Activated CD4-positive, alpha-beta memory T cell treated with anti-CD3 and anti-CD28 coated beads for 36 hours (primary cell): ENCODE results near the gene ZCWPW2. TPM values are rescaled to one million over a fixed set of nuclear protein-coding genes. Genes with fewer than 3 reads are reported as not detected.

Experiments
- CTCF ChIA-PET: fragments of 350-600 bp; sonication (Branson Sonifier 250); formaldehyde crosslinking; loops from one replicate; lab custom pipeline; 2021; ENCODE audit warnings: antibody characterized with exemption, inconsistent platforms; lab: Charles Lee
- POLR2A ChIA-PET: fragments of 350-600 bp; sonication (Branson Sonifier 250); formaldehyde crosslinking; loops from one replicate; lab custom pipeline; 2021; ENCODE audit warnings: antibody characterized with exemption; lab: Charles Lee
- DNase-seq: peaks from one replicate; pipeline ENCODE4 v3.0.0-alpha.2; 2020
- H3K27ac Mint-ChIP-seq: one replicate; pipeline ENCODE4 v1.8.0; 2021; ENCODE audit warnings: mixed read lengths
- H3K27me3 Mint-ChIP-seq: one replicate; pipeline ENCODE4 v1.8.0; 2021; ENCODE audit warnings: mixed read lengths
- H3K36me3 Mint-ChIP-seq: one replicate; pipeline ENCODE4 v1.8.0; 2021; ENCODE audit warnings: mixed read lengths
- H3K4me1 Mint-ChIP-seq: one replicate; pipeline ENCODE4 v1.8.0; 2021; ENCODE audit warnings: low read depth, mixed read lengths
- H3K4me3 Mint-ChIP-seq: one replicate; pipeline ENCODE4 v1.8.0; 2021; ENCODE audit warnings: mild to moderate bottlenecking, mixed read lengths
- H3K9me3 Mint-ChIP-seq: one replicate; pipeline ENCODE4 v1.8.0; 2021; ENCODE audit warnings: mixed read lengths
- intact Hi-C: fragments of 100-400 bp; cut with micrococcal nuclease; formaldehyde crosslinking; loops from one replicate; pipeline ENCODE4 v1.15.1; 2023
- total RNA-seq, 2 experiments: library from RNA; stranded (reverse); gene quantifications; one replicate each; pipeline ENCODE4 v1.2.3, GENCODE V29; 2021

ZCWPW2 gene
- total RNA-seq, 2 experiments from 2014 or later = 0.39 to 0.43 TPM

DNA sequence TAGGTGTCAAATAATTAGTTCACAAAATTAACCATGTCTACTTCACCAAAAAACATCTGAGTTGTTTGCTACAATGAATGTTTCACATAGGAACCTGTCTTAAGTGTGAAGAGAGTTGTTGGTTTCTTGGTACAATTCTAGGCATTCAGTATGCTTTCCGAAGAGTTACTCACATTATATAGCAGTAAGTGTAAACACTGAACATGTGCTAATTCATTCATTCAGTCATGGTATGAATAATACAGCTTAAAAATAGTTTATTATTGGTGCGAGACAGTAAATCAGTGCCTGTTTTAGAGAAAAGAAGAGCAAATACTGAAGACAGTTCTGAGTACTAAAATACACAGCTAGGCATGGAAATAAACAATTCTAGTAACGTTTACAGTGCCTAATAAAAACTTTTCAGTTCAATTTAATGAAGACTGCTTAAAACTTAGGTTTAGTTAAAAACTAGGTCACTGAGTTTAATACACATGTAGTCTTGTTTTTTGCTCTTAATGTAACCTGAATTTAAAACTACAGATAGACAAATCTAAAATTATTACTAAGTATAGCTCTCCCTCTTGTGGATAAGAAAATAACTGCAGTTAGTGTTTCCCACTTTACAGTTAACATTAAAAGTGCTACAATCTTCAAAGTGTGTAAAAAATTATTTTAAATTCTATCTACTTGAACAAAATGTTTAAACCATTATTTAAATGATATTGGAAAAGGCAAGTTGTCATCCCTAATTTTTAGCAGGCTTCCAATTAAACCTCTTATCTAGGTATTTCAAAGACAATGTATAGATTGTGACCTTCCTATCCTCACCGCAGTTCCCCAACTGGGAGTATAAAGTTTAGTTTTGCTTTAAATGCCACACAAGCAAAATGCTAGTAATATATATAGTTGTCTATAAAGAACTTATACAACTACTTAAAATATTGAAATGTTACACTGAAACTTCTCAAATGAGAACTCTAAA, 20.1 kb upstream of the ZCWPW2 start:
- Mint-ChIP-seq H3K36me3 (peaks cover 13% of the 10 kb centered on the region), H3K4me3 (no peak overlapping the region), H3K27me3 (no peaks in the 10 kb centered on the region), H3K4me1 (peaks cover 18% of the 10 kb centered on the region), H3K27ac (no peak overlapping the region), H3K9me3 (no peaks in the 10 kb centered on the region)
- CTCF ChIA-PET = interaction anchor here (0.6 to 5.6 kb wide), 27 partner anchors 8 to 696 kb away, joined by 3 to 89 read pairs (median 4); partner anchors contain the start of genes AZI2, EOMES and ZCWPW2
- no peak for DNase-seq
- POLR2A ChIA-PET = interaction anchor here (1.2 kb wide), 1 partner anchor 20 kb away, joined by 4 read pairs; the partner anchor contains the start of genes AZI2 and ZCWPW2
- intact Hi-C loops = loop anchor here (1.0 to 5.0 kb wide), 4 partner anchors 42 to 616 kb away; no protein-coding TSS in a partner anchor

DNA sequence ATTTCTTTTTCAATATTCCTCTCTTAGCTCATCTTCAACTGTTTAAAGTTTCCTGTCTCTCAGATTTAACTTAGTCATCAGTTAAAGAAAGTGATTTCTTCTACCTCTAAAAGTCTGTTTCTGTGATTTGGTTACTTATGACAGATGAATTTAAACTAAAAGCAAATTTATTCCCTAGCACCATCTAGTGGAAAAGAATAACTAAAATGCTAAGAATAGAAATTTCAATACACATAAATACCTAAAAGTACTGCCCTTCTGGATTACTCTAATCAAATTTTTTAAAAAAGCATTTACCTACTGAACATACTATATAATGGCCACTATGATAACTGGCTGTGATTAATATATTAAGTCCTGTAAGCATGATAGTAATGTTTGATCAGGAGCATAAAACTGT, 14.0 kb upstream of the ZCWPW2 start:
- ChIA-PET POLR2A (no interaction called here), CTCF (interaction anchor here (1.1 to 4.2 kb wide), 2 partner anchors 10 to 623 kb away, joined by 4 to 23 read pairs; no protein-coding TSS in a partner anchor)
- no peak for DNase-seq
- H3K36me3 Mint-ChIP-seq = peaks cover 5% of the 10 kb centered on the region
- H3K4me3 Mint-ChIP-seq = no peak overlapping the region
- H3K4me1 Mint-ChIP-seq = peaks cover 5% of the 10 kb centered on the region
- intact Hi-C loops = no loop called here
- no peaks in the 10 kb centered on the region for H3K27me3 Mint-ChIP-seq
- no peak overlapping the region for H3K27ac Mint-ChIP-seq
- H3K9me3 Mint-ChIP-seq = no peaks in the 10 kb centered on the region

DNA sequence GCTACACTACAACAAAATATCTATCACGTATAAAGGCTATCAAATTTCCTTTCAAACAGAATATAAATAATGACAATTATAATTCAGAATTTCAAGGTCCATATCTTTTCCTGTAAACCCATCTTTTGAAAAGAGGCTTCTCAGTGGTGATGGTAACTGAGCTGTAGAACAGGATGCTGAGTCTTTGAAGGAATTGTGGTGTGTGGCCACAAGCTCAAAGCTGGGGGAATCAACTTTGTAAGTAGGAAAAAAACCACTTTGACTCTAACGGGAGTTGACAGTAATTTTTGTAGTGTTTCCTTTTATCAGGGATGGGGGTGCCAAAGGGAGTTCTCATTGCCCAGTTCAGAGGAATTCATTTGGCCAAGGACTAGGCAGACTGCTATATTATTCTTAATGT, 13.3 kb upstream of the ZCWPW2 start:
- no peaks in the 10 kb centered on the region for H3K9me3 Mint-ChIP-seq
- POLR2A ChIA-PET = interaction anchor here (1.1 kb wide), 1 partner anchor 13 kb away, joined by 4 read pairs; the partner anchor contains the start of genes AZI2 and ZCWPW2
- CTCF ChIA-PET = interaction anchor here (1.0 to 4.2 kb wide), 3 partner anchors 9 to 623 kb away, joined by 3 to 23 read pairs (median 3); no protein-coding TSS in a partner anchor
- H3K36me3 Mint-ChIP-seq = peaks cover 8% of the 10 kb centered on the region
- H3K4me1 Mint-ChIP-seq = peaks cover 5% of the 10 kb centered on the region
- no peaks in the 10 kb centered on the region for H3K27me3 Mint-ChIP-seq
- H3K4me3 Mint-ChIP-seq = no peak overlapping the region
- DNase-seq = no peak
- intact Hi-C loops = no loop called here
- no peak overlapping the region for H3K27ac Mint-ChIP-seq

DNA sequence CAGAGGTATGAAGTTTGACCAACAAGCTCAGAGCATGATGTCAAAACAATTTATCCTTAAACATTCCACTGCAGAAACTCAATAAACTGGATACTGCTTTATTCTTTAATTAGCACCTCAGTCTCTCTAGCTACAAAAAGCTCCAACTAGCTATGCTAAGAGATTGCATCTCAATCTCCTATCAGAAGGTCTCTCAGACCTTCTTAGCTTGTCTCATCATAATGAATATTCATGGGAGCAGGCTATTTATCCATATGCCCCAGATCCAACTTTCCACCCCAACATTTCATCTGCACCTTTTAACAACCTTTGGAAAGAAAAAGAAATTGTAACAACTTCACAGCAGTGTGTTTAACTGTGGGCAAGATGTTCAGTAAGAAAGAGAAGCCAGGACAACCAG, 11.3 kb upstream of the ZCWPW2 start:
- CTCF ChIA-PET = interaction anchor here (0.8 to 4.2 kb wide), 5 partner anchors 9 to 625 kb away, joined by 3 to 23 read pairs (median 4); partner anchors contain the start of genes AZI2 and ZCWPW2
- Mint-ChIP-seq H3K4me3 (no peak overlapping the region), H3K36me3 (peaks cover 8% of the 10 kb centered on the region), H3K4me1 (peaks cover 11% of the 10 kb centered on the region), H3K27ac (no peak overlapping the region), H3K27me3 (no peaks in the 10 kb centered on the region), H3K9me3 (no peaks in the 10 kb centered on the region)
- intact Hi-C loops = no loop called here
- no peak for DNase-seq
- POLR2A ChIA-PET = no interaction called here

DNA sequence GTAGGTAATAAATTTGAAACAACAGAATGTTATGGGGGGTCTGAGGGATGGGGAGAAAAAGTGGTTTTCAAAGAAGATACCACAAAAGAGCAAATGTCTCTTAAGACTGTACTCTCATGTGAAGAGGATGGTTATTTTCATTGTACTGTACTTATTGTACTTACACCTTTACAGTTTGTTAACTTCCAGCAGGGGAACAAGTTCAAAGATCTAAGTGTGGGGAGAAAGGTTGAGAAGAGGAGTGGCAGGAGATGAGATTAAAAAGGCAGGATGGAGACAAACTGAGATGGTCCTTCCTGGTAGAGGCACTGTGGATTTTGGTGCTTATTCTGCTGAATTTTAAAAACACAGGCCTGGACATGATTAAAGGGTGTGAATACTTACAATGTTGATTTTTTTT, 5.4 kb upstream of the ZCWPW2 start:
- Mint-ChIP-seq H3K27me3 (no peaks in the 10 kb centered on the region), H3K36me3 (peaks cover 5% of the 10 kb centered on the region), H3K9me3 (no peaks in the 10 kb centered on the region), H3K4me3 (no peak overlapping the region), H3K27ac (no peak overlapping the region), H3K4me1 (peaks cover 45% of the 10 kb centered on the region)
- ChIA-PET POLR2A (no interaction called here), CTCF (interaction anchor here (1.5 kb wide), 1 partner anchor 632 kb away, joined by 6 read pairs; no protein-coding TSS in a partner anchor)
- intact Hi-C loops = loop anchor here (10.0 kb wide), 1 partner anchor 988 kb away; no protein-coding TSS in a partner anchor
- no peak for DNase-seq

DNA sequence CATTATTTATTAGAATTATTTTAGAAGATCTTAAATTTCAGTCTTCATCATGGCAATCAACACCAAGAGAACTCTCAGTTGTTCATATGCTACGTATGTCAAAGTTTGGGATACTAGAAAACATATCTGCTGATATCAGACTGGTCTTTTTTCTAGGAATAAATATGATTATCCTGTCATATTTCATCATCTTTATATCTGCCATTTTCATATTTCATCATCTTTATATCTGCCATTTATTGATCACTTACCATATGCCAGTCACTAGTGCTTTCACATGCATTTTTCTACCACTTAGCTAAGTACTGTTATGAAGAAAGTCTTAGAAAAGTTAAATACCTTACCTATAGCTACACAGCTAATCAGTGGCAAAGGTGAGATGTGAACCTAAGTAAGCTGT, 2.8 kb upstream of the ZCWPW2 start:
- no peaks in the 10 kb centered on the region for H3K9me3 Mint-ChIP-seq
- DNase-seq = no peak
- POLR2A ChIA-PET = no interaction called here
- intact Hi-C loops = loop anchor here (10.0 kb wide), 1 partner anchor 991 kb away; no protein-coding TSS in a partner anchor
- H3K27ac Mint-ChIP-seq = no peak overlapping the region
- H3K4me1 Mint-ChIP-seq = peaks cover 53% of the 10 kb centered on the region
- peaks cover 4% of the 10 kb centered on the region for H3K36me3 Mint-ChIP-seq
- no peak overlapping the region for H3K4me3 Mint-ChIP-seq
- no peaks in the 10 kb centered on the region for H3K27me3 Mint-ChIP-seq
- CTCF ChIA-PET = interaction anchor here (0.9 to 1.7 kb wide), 2 partner anchors 17 to 19 kb away, joined by 3 to 4 read pairs; no protein-coding TSS in a partner anchor

DNA sequence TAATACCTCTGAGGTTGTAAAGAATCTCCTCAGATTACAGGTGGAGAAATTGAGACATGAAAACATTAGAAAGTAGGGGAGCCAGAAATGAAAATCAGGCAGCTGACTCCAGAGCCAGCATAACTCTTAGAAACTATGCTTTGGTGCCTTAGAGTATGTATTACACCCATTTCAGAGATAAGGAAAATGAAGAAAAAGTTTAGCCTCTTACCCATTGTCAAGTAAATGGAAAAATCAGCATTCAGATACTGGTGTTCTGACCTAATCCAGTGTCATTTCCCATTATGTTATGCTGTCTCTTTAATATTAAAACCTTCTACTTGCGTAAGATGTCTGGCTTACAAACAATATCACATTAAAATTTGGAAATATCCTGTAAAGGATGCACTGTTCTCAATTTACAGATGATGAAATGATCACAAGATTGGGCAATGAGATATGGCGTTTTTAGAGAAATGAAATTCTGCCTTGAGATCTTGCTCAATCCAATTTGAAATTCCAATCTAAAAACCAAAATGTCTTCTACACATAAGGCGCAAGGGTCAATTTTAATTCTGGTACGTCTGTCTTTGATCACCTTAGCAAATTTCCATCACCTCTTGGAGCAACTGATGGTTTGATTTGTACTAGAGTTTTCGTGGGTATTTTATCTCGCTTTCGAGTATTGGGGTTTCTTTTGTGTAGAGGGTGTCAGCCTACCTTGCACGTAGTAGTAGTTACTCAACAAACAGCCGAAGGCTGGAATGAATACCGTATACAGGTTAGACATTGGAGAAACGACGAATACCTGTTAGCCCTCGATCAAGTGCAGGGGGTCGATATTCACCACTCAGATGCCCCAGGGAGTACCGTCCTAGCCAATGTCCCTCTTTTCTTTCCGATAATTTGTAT, 902 bp upstream of the ZCWPW2 start:
- intact Hi-C loops = loop anchor here (1.0 to 10.0 kb wide), 3 partner anchors 106 to 993 kb away; partner anchors contain the start of gene CMC1

DNA sequence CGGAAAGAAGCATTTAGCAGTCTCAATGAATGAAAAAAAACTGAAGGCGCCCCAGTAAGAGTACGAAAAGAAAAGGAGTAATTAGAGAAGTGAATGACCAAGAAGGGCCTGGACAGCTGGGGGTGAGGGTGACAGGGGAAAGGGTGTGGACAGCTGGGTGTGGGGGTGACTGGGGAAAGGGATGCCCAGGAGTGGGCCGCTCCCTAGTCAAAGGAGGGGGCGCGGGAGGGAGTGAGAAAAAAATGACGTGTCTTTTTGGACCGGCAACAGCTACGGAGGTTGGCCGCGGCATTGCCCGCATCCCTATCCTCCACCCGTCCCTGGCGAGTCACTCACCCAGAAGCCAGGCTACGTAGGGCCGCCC, 274 bp upstream of the ZCWPW2 start:
- POLR2A ChIA-PET = interaction anchor here (0.6 to 2.2 kb wide), 9 partner anchors 8 to 1001 kb away, joined by 3 to 12 read pairs (median 4); partner anchors contain the start of genes CMC1 and SLC4A7
- H3K4me3 Mint-ChIP-seq = peak overlapping the region; percentile 95
- H3K9me3 Mint-ChIP-seq = peaks cover 2% of the 10 kb centered on the region
- no peak for DNase-seq
- peaks cover 41% of the 10 kb centered on the region for H3K4me1 Mint-ChIP-seq
- peak overlapping the region; percentile 88 for H3K27ac Mint-ChIP-seq
- CTCF ChIA-PET = interaction anchor here (1.2 to 2.6 kb wide), 4 partner anchors 9 to 636 kb away, joined by 3 to 23 read pairs (median 9); partner anchors contain the start of gene EOMES
- no peaks in the 10 kb centered on the region for H3K27me3 Mint-ChIP-seq
- intact Hi-C loops = loop anchor here (1.0 to 10.0 kb wide), 3 partner anchors 107 to 993 kb away; partner anchors contain the start of gene CMC1
- peaks cover 14% of the 10 kb centered on the region for H3K36me3 Mint-ChIP-seq

More for the DNA sequence above, 902 bp upstream of the ZCWPW2 start:
- ChIA-PET POLR2A (interaction anchor here (0.6 to 2.2 kb wide), 6 partner anchors 8 to 1001 kb away, joined by 3 to 12 read pairs (median 4); partner anchors contain the start of gene CMC1), CTCF (interaction anchor here (1.2 to 2.6 kb wide), 3 partner anchors 8 to 626 kb away, joined by 3 to 23 read pairs (median 7); partner anchors contain the start of gene EOMES)
- no peaks in the 10 kb centered on the region for H3K27me3 Mint-ChIP-seq
- peaks cover 14% of the 10 kb centered on the region for H3K36me3 Mint-ChIP-seq
- H3K27ac Mint-ChIP-seq = peak overlapping the region; percentile 88
- DNase-seq = no peak
- H3K4me1 Mint-ChIP-seq = peaks cover 46% of the 10 kb centered on the region
- peaks cover 2% of the 10 kb centered on the region for H3K9me3 Mint-ChIP-seq
- peak overlapping the region; percentile 95 for H3K4me3 Mint-ChIP-seq

DNA sequence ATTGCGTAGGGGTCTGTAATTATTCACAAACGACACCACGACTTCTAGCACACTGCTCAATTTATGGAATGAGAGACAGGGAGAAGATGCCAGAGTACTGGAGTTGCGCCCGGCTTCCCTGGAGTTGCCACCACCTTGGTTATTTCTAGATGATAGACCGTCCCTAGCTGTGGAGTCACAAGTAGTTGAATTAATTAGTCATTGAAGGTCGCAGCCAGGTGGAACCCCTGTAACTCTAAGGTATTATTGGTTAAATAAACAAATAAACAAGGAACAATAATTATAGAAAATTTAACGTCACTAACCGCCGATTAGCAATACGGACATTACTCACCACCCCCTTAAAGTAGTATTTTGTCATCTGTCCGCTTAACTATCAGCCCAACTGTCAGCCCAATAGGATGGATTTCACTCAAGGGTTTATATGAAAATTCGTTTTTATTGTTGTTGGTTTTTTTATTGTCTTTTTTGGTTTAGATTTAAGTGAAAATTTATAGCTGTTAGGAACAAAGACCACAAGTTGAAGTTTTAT, 1.0 kb downstream of the ZCWPW2 start:
- peaks cover 22% of the 10 kb centered on the region for H3K36me3 Mint-ChIP-seq
- intact Hi-C loops = loop anchor here (1.0 to 10.0 kb wide), 5 partner anchors 23 to 995 kb away; partner anchors contain the start of gene SLC4A7
- DNase-seq = no peak
- H3K4me1 Mint-ChIP-seq = peaks cover 40% of the 10 kb centered on the region
- peaks cover 10% of the 10 kb centered on the region for H3K9me3 Mint-ChIP-seq
- ChIA-PET CTCF (interaction anchor here (0.8 to 2.6 kb wide), 6 partner anchors 13 to 668 kb away, joined by 3 to 23 read pairs (median 6); partner anchors contain the start of gene EOMES), POLR2A (interaction anchor here (1.0 to 2.2 kb wide), 10 partner anchors 10 to 865 kb away, joined by 3 to 12 read pairs (median 4); partner anchors contain the start of genes CMC1 and SLC4A7)
- no peaks in the 10 kb centered on the region for H3K27me3 Mint-ChIP-seq
- peak overlapping the region; percentile 95 for H3K4me3 Mint-ChIP-seq
- peak overlapping the region; percentile 88 for H3K27ac Mint-ChIP-seq

DNA sequence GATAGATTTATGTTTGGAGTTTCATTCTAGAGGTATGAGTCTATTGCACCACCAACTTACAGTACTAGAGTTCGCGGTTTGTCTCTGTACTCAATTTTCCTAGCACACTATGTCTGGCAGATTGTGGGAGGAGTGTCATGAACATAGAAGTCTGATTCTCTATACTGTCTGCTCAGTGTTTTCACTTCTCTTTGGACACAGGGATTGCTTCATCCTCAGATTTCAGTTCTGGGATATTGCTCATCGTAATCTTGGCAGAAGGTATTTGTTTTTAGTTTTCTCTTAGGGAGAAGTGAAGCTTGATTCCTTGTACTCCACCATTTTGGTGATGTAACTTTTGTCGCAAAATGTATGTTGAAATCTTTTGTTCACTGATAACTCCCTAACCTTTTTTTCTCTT, 27.9 kb downstream of the ZCWPW2 start:
- ChIA-PET POLR2A (no interaction called here), CTCF (no interaction called here)
- H3K27ac Mint-ChIP-seq = no peak overlapping the region
- no peaks in the 10 kb centered on the region for H3K4me1 Mint-ChIP-seq
- no peaks in the 10 kb centered on the region for H3K27me3 Mint-ChIP-seq
- DNase-seq = no peak
- H3K9me3 Mint-ChIP-seq = peaks cover 7% of the 10 kb centered on the region
- no peak overlapping the region for H3K4me3 Mint-ChIP-seq
- intact Hi-C loops = no loop called here
- H3K36me3 Mint-ChIP-seq = peaks cover 5% of the 10 kb centered on the region
